Measurements from ENCODE around the gene GLRX3.
A peak's percentile ranks its signal among the peaks of the same experiment; 100 is the strongest.
"Not testable (repeated sequence)": the region's sequence is repeated elsewhere in the genome, so short reads cannot be mapped to it uniquely, and the experiment has no call there.

The GLRX3 gene

GRCh38 chr10:130116942-130117341 lies 19.2 kb upstream of the GLRX3 start:
- not testable (repeated sequence) for H3K27ac ChIP-seq (ENCODE audit: low read depth, low read length); H3K4me3 ChIP-seq (ENCODE audit: low read length); H3K27me3 ChIP-seq (ENCODE audit: control insufficient read depth, insufficient read depth, low read length); H3K36me3 ChIP-seq (ENCODE audit: control insufficient read depth, insufficient read depth, low read length); H3K9ac ChIP-seq (ENCODE audit: low read length); H3K4me1 ChIP-seq (ENCODE audit: control insufficient read depth, insufficient read depth, low read length)

- H3K4me3 ChIP-seq (ENCODE audit: low read length); H3K27me3 ChIP-seq (ENCODE audit: control insufficient read depth, insufficient read depth, low read length); H3K4me1 ChIP-seq (ENCODE audit: control insufficient read depth, insufficient read depth, low read length); H3K36me3 ChIP-seq (ENCODE audit: control insufficient read depth, insufficient read depth, low read length); H3K27ac ChIP-seq (ENCODE audit: low read depth, low read length); H3K9ac ChIP-seq (ENCODE audit: low read length): not testable (repeated sequence)
These were observed 18.7 kb upstream of the GLRX3 start for GRCh38 chr10:130117535-130117934.

- Histone ChIP-seq H3K9ac (ENCODE audit: low read length) (no peak overlapping the region), H3K4me3 (ENCODE audit: low read length) (no peak overlapping the region), H3K27ac (ENCODE audit: low read depth, low read length) (no peak overlapping the region), H3K36me3 (ENCODE audit: control insufficient read depth, insufficient read depth, low read length) (no peaks in the 10 kb centered on the region), H3K27me3 (ENCODE audit: control insufficient read depth, insufficient read depth, low read length) (no peaks in the 10 kb centered on the region), H3K4me1 (ENCODE audit: control insufficient read depth, insufficient read depth, low read length) (no peaks in the 10 kb centered on the region)
These were observed 14.6 kb upstream of the GLRX3 start for GRCh38 chr10:130121486-130122079.

GRCh38 chr10:130127364-130128061 lies 8.7 kb upstream of the GLRX3 start:
- no peaks in the 10 kb centered on the region for H3K4me1 ChIP-seq (ENCODE audit: control insufficient read depth, insufficient read depth, low read length)
- no peak overlapping the region for H3K4me3 ChIP-seq (ENCODE audit: low read length)
- H3K27ac ChIP-seq (ENCODE audit: low read depth, low read length): no peak overlapping the region
- H3K9ac ChIP-seq (ENCODE audit: low read length): no peak overlapping the region
- H3K36me3 ChIP-seq (ENCODE audit: control insufficient read depth, insufficient read depth, low read length): no peaks in the 10 kb centered on the region
- H3K27me3 ChIP-seq (ENCODE audit: control insufficient read depth, insufficient read depth, low read length): no peaks in the 10 kb centered on the region

- Histone ChIP-seq H3K4me1 (ENCODE audit: control insufficient read depth, insufficient read depth, low read length) (no peaks in the 10 kb centered on the region), H3K4me3 (ENCODE audit: low read length) (no peak overlapping the region), H3K27me3 (ENCODE audit: control insufficient read depth, insufficient read depth, low read length) (no peaks in the 10 kb centered on the region), H3K27ac (ENCODE audit: low read depth, low read length) (no peak overlapping the region), H3K9ac (ENCODE audit: low read length) (no peak overlapping the region), H3K36me3 (ENCODE audit: control insufficient read depth, insufficient read depth, low read length) (no peaks in the 10 kb centered on the region)
These were observed 8.0 kb upstream of the GLRX3 start for GRCh38 chr10:130128062-130128781.

GRCh38 chr10:130128922-130129321 lies 7.3 kb upstream of the GLRX3 start:
- H3K4me1 ChIP-seq (ENCODE audit: control insufficient read depth, insufficient read depth, low read length): no peaks in the 10 kb centered on the region
- H3K4me3 ChIP-seq (ENCODE audit: low read length): no peak overlapping the region
- H3K36me3 ChIP-seq (ENCODE audit: control insufficient read depth, insufficient read depth, low read length): no peaks in the 10 kb centered on the region
- no peaks in the 10 kb centered on the region for H3K27me3 ChIP-seq (ENCODE audit: control insufficient read depth, insufficient read depth, low read length)
- H3K27ac ChIP-seq (ENCODE audit: low read depth, low read length): no peak overlapping the region
- no peak overlapping the region for H3K9ac ChIP-seq (ENCODE audit: low read length)

GRCh38 chr10:130135676-130136225 lies 440 bp upstream of the GLRX3 start:
- Histone ChIP-seq H3K27ac (ENCODE audit: low read depth, low read length) (peak overlapping the region; percentile 72), H3K9ac (ENCODE audit: low read length) (peak overlapping the region; percentile 73), H3K27me3 (ENCODE audit: control insufficient read depth, insufficient read depth, low read length) (no peaks in the 10 kb centered on the region), H3K4me3 (ENCODE audit: low read length) (peak overlapping the region; percentile 67), H3K36me3 (ENCODE audit: control insufficient read depth, insufficient read depth, low read length) (no peaks in the 10 kb centered on the region), H3K4me1 (ENCODE audit: control insufficient read depth, insufficient read depth, low read length) (peaks cover 14% of the 10 kb centered on the region)

GRCh38 chr10:130137090-130137448 lies 878 bp downstream of the GLRX3 start:
- H3K36me3 ChIP-seq (ENCODE audit: control insufficient read depth, insufficient read depth, low read length): no peaks in the 10 kb centered on the region
- H3K4me1 ChIP-seq (ENCODE audit: control insufficient read depth, insufficient read depth, low read length): peaks cover 14% of the 10 kb centered on the region
- no peaks in the 10 kb centered on the region for H3K27me3 ChIP-seq (ENCODE audit: control insufficient read depth, insufficient read depth, low read length)
- H3K4me3 ChIP-seq (ENCODE audit: low read length): peak overlapping the region; percentile 67
- H3K9ac ChIP-seq (ENCODE audit: low read length): peak overlapping the region; percentile 43
- H3K27ac ChIP-seq (ENCODE audit: low read depth, low read length): peak overlapping the region; percentile 72

- Histone ChIP-seq H3K27ac (ENCODE audit: low read depth, low read length) (no peak overlapping the region), H3K4me1 (ENCODE audit: control insufficient read depth, insufficient read depth, low read length) (peaks cover 14% of the 10 kb centered on the region), H3K27me3 (ENCODE audit: control insufficient read depth, insufficient read depth, low read length) (no peaks in the 10 kb centered on the region), H3K36me3 (ENCODE audit: control insufficient read depth, insufficient read depth, low read length) (no peaks in the 10 kb centered on the region), H3K4me3 (ENCODE audit: low read length) (peak overlapping the region; percentile 67), H3K9ac (ENCODE audit: low read length) (no peak overlapping the region)
These were observed 1.7 kb downstream of the GLRX3 start for GRCh38 chr10:130137659-130138478.

GRCh38 chr10:130138479-130138866 lies 2.3 kb downstream of the GLRX3 start:
- Histone ChIP-seq H3K36me3 (ENCODE audit: control insufficient read depth, insufficient read depth, low read length) (no peaks in the 10 kb centered on the region), H3K4me1 (ENCODE audit: control insufficient read depth, insufficient read depth, low read length) (peaks cover 14% of the 10 kb centered on the region), H3K9ac (ENCODE audit: low read length) (no peak overlapping the region), H3K27ac (ENCODE audit: low read depth, low read length) (no peak overlapping the region), H3K4me3 (ENCODE audit: low read length) (no peak overlapping the region), H3K27me3 (ENCODE audit: control insufficient read depth, insufficient read depth, low read length) (no peaks in the 10 kb centered on the region)

GRCh38 chr10:130140425-130140824 lies 4.2 kb downstream of the GLRX3 start:
- H3K4me1 ChIP-seq (ENCODE audit: control insufficient read depth, insufficient read depth, low read length): peaks cover 13% of the 10 kb centered on the region

GRCh38 chr10:130141038-130141437 lies 4.8 kb downstream of the GLRX3 start:
- H3K4me3 ChIP-seq (ENCODE audit: low read length): no peak overlapping the region
- H3K4me1 ChIP-seq (ENCODE audit: control insufficient read depth, insufficient read depth, low read length): peaks cover 9% of the 10 kb centered on the region
- H3K27ac ChIP-seq (ENCODE audit: low read depth, low read length): no peak overlapping the region
- H3K9ac ChIP-seq (ENCODE audit: low read length): no peak overlapping the region
- H3K36me3 ChIP-seq (ENCODE audit: control insufficient read depth, insufficient read depth, low read length): no peaks in the 10 kb centered on the region
- H3K27me3 ChIP-seq (ENCODE audit: control insufficient read depth, insufficient read depth, low read length): no peaks in the 10 kb centered on the region

More at GRCh38 chr10:130140425-130140824, 4.2 kb downstream of the GLRX3 start:
- Histone ChIP-seq H3K4me3 (ENCODE audit: low read length) (no peak overlapping the region), H3K36me3 (ENCODE audit: control insufficient read depth, insufficient read depth, low read length) (no peaks in the 10 kb centered on the region), H3K27me3 (ENCODE audit: control insufficient read depth, insufficient read depth, low read length) (no peaks in the 10 kb centered on the region), H3K27ac (ENCODE audit: low read depth, low read length) (no peak overlapping the region), H3K9ac (ENCODE audit: low read length) (no peak overlapping the region)
